ENCODE results near the gene ADGRB3. TPM values are rescaled to one million over a fixed set of nuclear protein-coding genes. Genes with fewer than 3 reads are reported as not detected.

The ADGRB3 gene
- total and polyA plus RNA-seq, 2 donors (not counting 3 experiments of a cell fraction or from before 2014, with no cell fraction given) = not detected

DNA sequence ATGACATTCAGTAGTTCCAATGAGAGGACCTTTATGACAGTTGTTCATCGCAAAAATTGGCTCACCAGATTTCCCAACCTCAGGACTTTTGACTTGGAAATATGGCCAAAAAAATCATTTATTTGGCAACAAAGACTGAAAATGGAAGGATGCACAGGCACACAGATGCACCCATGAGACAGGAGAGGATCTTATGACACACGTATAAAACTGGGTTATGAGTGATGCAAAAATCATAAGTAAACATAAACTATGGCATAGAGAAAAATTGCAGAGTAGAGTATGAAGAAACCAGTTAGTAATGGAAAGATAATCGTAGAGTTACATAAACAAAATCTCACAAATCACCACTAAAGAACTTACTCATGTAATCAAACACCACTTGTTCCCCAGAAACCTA is 546.9 kb downstream of the ADGRB3 start:
- Histone ChIP-seq H3K27me3 (ENCODE audit: control insufficient read depth in 2 of 2, insufficient read depth in 2 of 2, low read length in 2 of 2) (no peaks in the 10 kb centered on the region), H3K4me1 (ENCODE audit: control insufficient read depth, extremely low read depth, insufficient read depth, low read length) (no peaks in the 10 kb centered on the region), H2AFZ (ENCODE audit: low read depth, low read length) (no peak overlapping the region), H3K4me2 (ENCODE audit: insufficient read depth, low read length) (no peak overlapping the region), H3K9me3 (replicated peaks; ENCODE audit: control insufficient read depth, insufficient read depth, low read length) (peaks cover 4% of the 10 kb centered on the region), H3K9ac (replicated peaks; ENCODE audit: extremely low read depth, insufficient read depth, low read length) (no peak overlapping the region), H3K79me2 (ENCODE audit: control insufficient read depth, insufficient read depth, low read length) (no peaks in the 10 kb centered on the region), H3K27ac (ENCODE audit: insufficient read depth, low read depth, low read length) (no peak overlapping the region), H3K9me1 (replicated peaks; ENCODE audit: control insufficient read depth, extremely low read depth, insufficient read depth, low read length) (no peaks in the 10 kb centered on the region), H3K4me3 (replicated peaks in 1 of 3; ENCODE audit: insufficient read depth in 1 of 3, low read depth in 1 of 3, low read length in 3 of 3) (no peak overlapping the region), H4K20me1 (replicated peaks; ENCODE audit: control insufficient read depth, extremely low read depth, insufficient read depth, low read length) (no peaks in the 10 kb centered on the region), H3K36me3 (ENCODE audit: control insufficient read depth in 2 of 2, extremely low read depth in 1 of 2, insufficient read depth in 2 of 2, low read length in 2 of 2) (no peaks in the 10 kb centered on the region)
- BruUV-seq (replicated peaks) = no TSS peak
- no peak for FAIRE-seq
- dilution Hi-C loops (cut with MboI; ENCODE audit: extremely low pct_ligation_motif_present, low sequenced_read_pairs) = no loop called here
- TF ChIP-seq JUN (IDR thresholded peaks at IDR 0.05; ENCODE audit: borderline replicate concordance, insufficient read depth, insufficient read length, low read depth) (no peak), POLR2A (IDR thresholded peaks at IDR 0.05; ENCODE audit: low read depth, low read length) (no peak), POLR2AphosphoS5 (IDR thresholded peaks at IDR 0.05; ENCODE audit: insufficient read depth, low read depth, low read length) (no peak), EZH2 (IDR thresholded peaks at IDR 0.05; ENCODE audit: borderline replicate concordance, low read depth, low read length, severe bottlenecking) (no peak), MYC (IDR thresholded peaks at IDR 0.05; ENCODE audit: low read depth, low read length) (no peak), MAX (IDR thresholded peaks at IDR 0.05; ENCODE audit: insufficient read depth, insufficient read length) (no peak), FOS (IDR thresholded peaks at IDR 0.05; ENCODE audit: borderline replicate concordance, insufficient read depth, low read length) (no peak), GATA2 (IDR thresholded peaks at IDR 0.05; ENCODE audit: insufficient read depth, insufficient read length, low read depth, low read length) (no peak)
- TF ChIP-seq, protein P1, sequence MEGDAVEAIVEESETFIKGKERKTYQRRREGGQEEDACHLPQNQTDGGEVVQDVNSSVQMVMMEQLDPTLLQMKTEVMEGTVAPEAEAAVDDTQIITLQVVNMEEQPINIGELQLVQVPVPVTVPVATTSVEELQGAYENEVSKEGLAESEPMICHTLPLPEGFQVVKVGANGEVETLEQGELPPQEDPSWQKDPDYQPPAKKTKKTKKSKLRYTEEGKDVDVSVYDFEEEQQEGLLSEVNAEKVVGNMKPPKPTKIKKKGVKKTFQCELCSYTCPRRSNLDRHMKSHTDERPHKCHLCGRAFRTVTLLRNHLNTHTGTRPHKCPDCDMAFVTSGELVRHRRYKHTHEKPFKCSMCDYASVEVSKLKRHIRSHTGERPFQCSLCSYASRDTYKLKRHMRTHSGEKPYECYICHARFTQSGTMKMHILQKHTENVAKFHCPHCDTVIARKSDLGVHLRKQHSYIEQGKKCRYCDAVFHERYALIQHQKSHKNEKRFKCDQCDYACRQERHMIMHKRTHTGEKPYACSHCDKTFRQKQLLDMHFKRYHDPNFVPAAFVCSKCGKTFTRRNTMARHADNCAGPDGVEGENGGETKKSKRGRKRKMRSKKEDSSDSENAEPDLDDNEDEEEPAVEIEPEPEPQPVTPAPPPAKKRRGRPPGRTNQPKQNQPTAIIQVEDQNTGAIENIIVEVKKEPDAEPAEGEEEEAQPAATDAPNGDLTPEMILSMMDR (IDR thresholded peaks at IDR 0.05; ENCODE audit: extremely low read depth in 1 of 2, insufficient read depth in 1 of 2, low read depth in 1 of 2, low read length in 2 of 2) = no peak
- intact Hi-C loops (cut with micrococcal nuclease) = no loop called here
- no peak for DNase-seq (ENCODE audit: low read depth, low spot score)
- CTCF ChIA-PET = no interaction called here
- POLR2A ChIA-PET = no interaction called here
